ENCODE data around the gene SUSD3.

GRCh38 chr9:93098236-93098946 lies 39.9 kb downstream of the SUSD3 start:
- TF ChIP-seq CTCF (IDR thresholded peaks at IDR 0.05; ENCODE audit: low read depth, low read length, missing input control) (no peak), NR2F2 (IDR thresholded peaks at IDR 0.05) (no peak), MAX (IDR thresholded peaks at IDR 0.05) (no peak), JUND (IDR thresholded peaks at IDR 0.05) (peak; percentile 76 to 79), YY1 (IDR thresholded peaks at IDR 0.05) (no peak), TAF1 (conservative IDR thresholded peaks at IDR 0.05) (no peak)
